IMR-90 (cell line): ENCODE results near the gene MICU1. TPM values are rescaled to one million over a fixed set of nuclear protein-coding genes. Genes with fewer than 3 reads are reported as not detected.
A peak's percentile ranks its signal among the peaks of the same experiment; 100 is the strongest.

Experiments
- ATAC-seq: fragments of 200-7000 bp; cut with Tn5 transposase; 2 replicates; pipeline ENCODE4 v1.9.1; 2020; ENCODE audit warnings: low read depth, mild to moderate bottlenecking, moderate library complexity
- BruUV-seq: library from RNA; stranded (reverse); fragments of 400-500 nt; replicated peaks from 2 replicates; lab custom pipeline; 2021; lab: Mats Ljungman, UMichigan
- CTCF ChIA-PET: fragments of 300-600 bp; formaldehyde crosslinking; extraction: SDS; loops from one replicate; lab custom pipeline; 2021; ENCODE audit warnings: antibody characterized with exemption; lab: Yijun Ruan, JAX
- POLR2A ChIA-PET: fragments of 300-600 bp; sonication (Branson Sonifier 250); formaldehyde crosslinking; loops from one replicate; lab custom pipeline; 2022; ENCODE audit warnings: antibody characterized with exemption; ENCODE audit not compliant: unreplicated experiment; lab: Charles Lee
- DNase-seq: peaks from one replicate; pipeline ENCODE4 v3.0.0; 2013
- H2AFZ ChIP-seq: replicated peaks from 2 replicates; pipeline ENCODE3; 2013; ENCODE audit warnings: low read length, mild to moderate bottlenecking; ENCODE audit not compliant: poor library complexity
- H2AK5ac ChIP-seq: 2 replicates; pipeline ENCODE4 v1.6.1; 2013; ENCODE audit warnings: low read depth, low read length, inconsistent platforms
- H2AK9ac ChIP-seq: replicated peaks from 2 replicates; pipeline ENCODE3; 2013; ENCODE audit warnings: mild to moderate bottlenecking, low read depth, low read length, moderate library complexity; ENCODE audit not compliant: poor library complexity
- H2BK120ac ChIP-seq: 2 replicates; pipeline ENCODE4 v1.6.1; 2013; ENCODE audit warnings: low read depth, low read length, inconsistent platforms
- H2BK15ac ChIP-seq: 3 replicates; pipeline ENCODE4 v1.6.1; 2013; ENCODE audit warnings: low read depth, low read length, inconsistent platforms
- H2BK20ac ChIP-seq: 2 replicates; pipeline ENCODE4 v1.6.1; 2013; ENCODE audit warnings: low read depth, mild to moderate bottlenecking, inconsistent platforms, low read length, moderate library complexity
- H2BK5ac ChIP-seq: 2 replicates; pipeline ENCODE4 v1.6.1; 2013; ENCODE audit warnings: mild to moderate bottlenecking, low read depth, low read length, inconsistent platforms; ENCODE audit not compliant: poor library complexity, severe bottlenecking
- H3K14ac ChIP-seq: replicated peaks from 2 replicates; pipeline ENCODE4 v1.6.1; 2013; ENCODE audit warnings: low read depth, low read length, inconsistent platforms
- H3K18ac ChIP-seq: 2 replicates; pipeline ENCODE4 v1.6.1; 2013; ENCODE audit warnings: low read depth, low read length, control low read depth
- H3K23ac ChIP-seq: 2 replicates; pipeline ENCODE4 v1.6.1; 2013; ENCODE audit warnings: low read depth, low read length, inconsistent platforms
- H3K27ac ChIP-seq: 2 replicates; pipeline ENCODE4 v1.5.1; 2013; ENCODE audit warnings: mild to moderate bottlenecking, control low read depth, low read length; ENCODE audit not compliant: insufficient read depth
- H3K27me3 ChIP-seq: 2 replicates; pipeline ENCODE4 v1.6.1; 2013; ENCODE audit warnings: low read length; ENCODE audit not compliant: control insufficient read depth, insufficient read depth
- H3K36me3 ChIP-seq: 2 replicates; pipeline ENCODE4 v1.6.1; 2013; ENCODE audit warnings: low read length, mixed read lengths; ENCODE audit not compliant: control insufficient read depth, insufficient read depth
- H3K4ac ChIP-seq: 2 replicates; pipeline ENCODE4 v1.6.1; 2013; ENCODE audit warnings: low read depth, low read length, inconsistent platforms
- H3K4me1 ChIP-seq: 2 replicates; pipeline ENCODE4 v1.6.1; 2013; ENCODE audit warnings: low read length, mixed read lengths; ENCODE audit not compliant: control insufficient read depth, insufficient read depth
- H3K4me2 ChIP-seq: 2 replicates; pipeline ENCODE4 v1.6.1; 2013; ENCODE audit warnings: low read depth, mild to moderate bottlenecking, control low read depth, low read length, moderate library complexity
- H3K4me3 ChIP-seq: 2 replicates; pipeline ENCODE4 v1.5.1; 2013; ENCODE audit warnings: low read depth, mild to moderate bottlenecking, control low read depth, low read length, moderate library complexity; ENCODE audit not compliant: insufficient read depth
- H3K56ac ChIP-seq: 2 replicates; pipeline ENCODE4 v1.6.1; 2013; ENCODE audit warnings: low read length, inconsistent platforms; ENCODE audit not compliant: insufficient read depth; ENCODE audit errors: extremely low read depth
- H3K79me1 ChIP-seq, 2 experiments: 2 replicates each; pipeline ENCODE4 v1.6.1; 2013; ENCODE audit warnings: low read length in 2 of 2, inconsistent platforms in 1 of 2, low read depth in 1 of 2
- H3K9ac ChIP-seq: 2 replicates; pipeline ENCODE4 v1.6.1; 2013; ENCODE audit warnings: low read depth, low read length, control low read depth
- H3K9me1 ChIP-seq: 2 replicates; pipeline ENCODE4 v1.6.1; 2013; ENCODE audit warnings: low read length, inconsistent platforms; ENCODE audit not compliant: insufficient read depth
- H3K9me3 ChIP-seq: 2 replicates; pipeline ENCODE4 v1.6.1; 2013; ENCODE audit warnings: low read length; ENCODE audit not compliant: control insufficient read depth, insufficient read depth
- H4K20me1 ChIP-seq: 2 replicates; pipeline ENCODE4 v1.6.1; 2013; ENCODE audit warnings: low read length, inconsistent platforms; ENCODE audit not compliant: insufficient read depth
- H4K5ac ChIP-seq: 2 replicates; pipeline ENCODE4 v1.6.1; 2013; ENCODE audit warnings: mild to moderate bottlenecking, low read depth, low read length, control low read depth
- H4K8ac ChIP-seq, 2 experiments: 2 replicates each; pipeline ENCODE4 v1.6.1; 2013; ENCODE audit warnings: low read depth in 2 of 2, low read length in 2 of 2, control low read depth in 1 of 2, inconsistent platforms in 1 of 2
- H4K91ac ChIP-seq: 2 replicates; pipeline ENCODE4 v1.6.1; 2013; ENCODE audit warnings: low read depth, low read length, inconsistent platforms; ENCODE audit not compliant: insufficient read depth
- BHLHE40 ChIP-seq: fragments of 150-350 bp; IDR thresholded peaks from 2 replicates; pipeline ENCODE4 v1.6.1; 2016; ENCODE audit warnings: mild to moderate bottlenecking, low read depth, low read length
- CEBPB ChIP-seq: IDR thresholded peaks from 2 replicates; pipeline ENCODE4 v1.6.1; 2012; ENCODE audit warnings: low read depth, low read length, improper control_type of control experiment
- CHD1 ChIP-seq: IDR thresholded peaks from 2 replicates; pipeline ENCODE4 v1.6.1; 2012; ENCODE audit warnings: low read depth, low read length, improper control_type of control experiment
- CTCF ChIP-seq: conservative IDR thresholded peaks from 2 replicates; pipeline ENCODE4 v1.5.1; 2012; ENCODE audit warnings: mild to moderate bottlenecking, low read depth, low read length, improper control_type of control experiment
- ELK1 ChIP-seq: fragments of 150-350 bp; IDR thresholded peaks from 2 replicates; pipeline ENCODE4 v1.6.1; 2016; ENCODE audit warnings: low read depth, mild to moderate bottlenecking, low read length, moderate library complexity, borderline replicate concordance
- FOS ChIP-seq: fragments of 150-350 bp; IDR thresholded peaks from 2 replicates; pipeline ENCODE4 v1.6.1; 2016; ENCODE audit warnings: low read depth, low read length
- MAFK ChIP-seq: IDR thresholded peaks from 2 replicates; pipeline ENCODE4 v1.6.1; 2012; ENCODE audit warnings: low read depth, low read length, improper control_type of control experiment
- MAZ ChIP-seq: IDR thresholded peaks from 2 replicates; pipeline ENCODE4 v1.6.1; 2012; ENCODE audit warnings: low read depth, mild to moderate bottlenecking, low read length, improper control_type of control experiment, moderate library complexity, borderline replicate concordance
- MXI1 ChIP-seq: IDR thresholded peaks from 2 replicates; pipeline ENCODE4 v1.6.1; 2012; ENCODE audit warnings: low read depth, mild to moderate bottlenecking, low read length, moderate library complexity, borderline replicate concordance
- NFE2L2 ChIP-seq: fragments of 150-350 bp; IDR thresholded peaks from 2 replicates; pipeline ENCODE4 v1.6.1; 2016; ENCODE audit warnings: low read depth, mild to moderate bottlenecking, low read length
- POLR2A ChIP-seq: IDR thresholded peaks from 2 replicates; pipeline ENCODE4 v1.6.1; 2012; ENCODE audit warnings: mild to moderate bottlenecking, low read depth, low read length
- RAD21 ChIP-seq: IDR thresholded peaks from 2 replicates; pipeline ENCODE4 v1.6.1; 2012; ENCODE audit warnings: low read length, improper control_type of control experiment
- RCOR1 ChIP-seq: IDR thresholded peaks from 2 replicates; pipeline ENCODE4 v1.6.1; 2012; ENCODE audit warnings: mild to moderate bottlenecking, low read length, improper control_type of control experiment; ENCODE audit not compliant: insufficient replicate concordance
- RFX5 ChIP-seq: IDR thresholded peaks from 2 replicates; pipeline ENCODE4 v1.8.0; 2012; ENCODE audit warnings: low read depth, mild to moderate bottlenecking, low read length, moderate library complexity
- SMC3 ChIP-seq: fragments of 150-350 bp; IDR thresholded peaks from 2 replicates; pipeline ENCODE4 v1.6.1; 2016; ENCODE audit warnings: low read depth, mild to moderate bottlenecking, antibody characterized with exemption, low read length, moderate library complexity
- USF2 ChIP-seq: fragments of 150-350 bp; IDR thresholded peaks from 2 replicates; pipeline ENCODE4 v1.6.1; 2017; ENCODE audit warnings: mild to moderate bottlenecking, antibody characterized with exemption, low read length, low read depth
- WGBS, 2 experiments: methylation state at CpG; one replicate each; pipeline versions ENCODE4 v1.1.5 to v1.1.7; 2013; ENCODE audit warnings: missing lambda C conversion rate in 2 of 2; ENCODE audit not compliant: insufficient read length in 1 of 2; ENCODE audit errors: extremely low coverage in 2 of 2; 5-methylcytosine and 5-hydroxymethylcytosine counted together
- dilution Hi-C: fragments of 300-500 bp; cut with HindIII; formaldehyde crosslinking; loops from one replicate; pipeline ENCODE4 v1.14.3; 2018; ENCODE audit warnings: low sequenced_read_pairs; ENCODE audit not compliant: unreplicated experiment
- in situ Hi-C: fragments of 300-500 bp; cut with MboI; formaldehyde crosslinking; loops from 3 replicates; pipeline ENCODE4 v1.14.3; 2019; ENCODE audit warnings: low sequenced_read_pairs, inconsistent platforms, mixed read lengths
- intact Hi-C: fragments of 100-400 bp; cut with micrococcal nuclease; formaldehyde crosslinking; loops from 2 replicates; pipeline ENCODE4 v1.10.0; 2022
- polyA plus RNA-seq, 3 experiments: library from polyadenylated mRNA; depleted of rRNA; stranded (reverse); fragments of >200 nt; gene quantifications; 2 replicates each; pipeline ENCODE4 v1.2.3, GENCODE V29; 2012; ENCODE audit warnings: low replicate concordance in 1 of 3
- total RNA-seq: library from RNA; depleted of rRNA; stranded (reverse); fragments of >200 nt; gene quantifications from 2 replicates; pipeline ENCODE4 v1.2.3, GENCODE V29; 2012

Gene MICU1
- total and polyA plus RNA-seq, 2 of the 4 experiments (the other 2 are of a cell fraction): 43.6 to 44.7 TPM

- Histone ChIP-seq H3K9ac (no peak overlapping the region), H2BK120ac (peak overlapping the region; percentile 84), H4K20me1 (no peaks in the 10 kb centered on the region), H2AK5ac (peak overlapping the region; percentile 89), H2AFZ (no peak overlapping the region), H3K79me1 (peaks cover 0 to 5% of the 10 kb centered on the region in 2 experiments; a peak in 3 of 4 replicates), H3K23ac (peak overlapping the region; percentile 68), H3K4ac (peak overlapping the region; percentile 78), H3K9me3 (peaks cover 2% of the 10 kb centered on the region; the same call in 1 of the 2 replicates), H3K56ac (peak overlapping the region; percentile 37; the same call in 1 of the 2 replicates), H3K27me3 (no peaks in the 10 kb centered on the region), H2BK5ac (peak overlapping the region; percentile 59), H3K14ac (peak overlapping the region; percentile 76), H3K4me2 (peak overlapping the region; percentile 60), H4K5ac (peak overlapping the region; percentile 50; the same call in 1 of the 2 replicates), H3K36me3 (no peaks in the 10 kb centered on the region; the same call in 1 of the 2 replicates), H4K8ac (peak overlapping the region; percentile 33 to 44), H4K91ac (peak overlapping the region; percentile 85), H3K4me3 (no peak overlapping the region), H3K18ac (peak overlapping the region; percentile 85), H3K9me1 (peaks cover 4% of the 10 kb centered on the region; the same call in 1 of the 2 replicates), H3K4me1 (peaks cover 3% of the 10 kb centered on the region), H3K27ac (peak overlapping the region; percentile 72; the same call in 1 of the 2 replicates), H2BK20ac (peak overlapping the region; percentile 58), H2BK15ac (peak overlapping the region; percentile 60), H2AK9ac (no peak overlapping the region)
- in situ Hi-C loops: no loop called here
- peak; percentile 44 for DNase-seq
- WGBS, 2 experiments: no CpG with 5 or more reads among the region's 3 CpGs
- ChIA-PET POLR2A (no interaction called here), CTCF (no interaction called here)
- intact Hi-C loops: loop anchor here (2.0 kb wide), 1 partner anchor 14 kb away; no protein-coding TSS in a partner anchor
- ATAC-seq: no peak; the same call in 1 of the 2 replicates
- TF ChIP-seq POLR2A: no peak
- TF ChIP-seq RCOR1: no peak
- TF ChIP-seq RAD21: no peak
- TF ChIP-seq CTCF: no peak
- no peak for TF ChIP-seq MAFK
- TF ChIP-seq CEBPB: no peak
- TF ChIP-seq MAZ: no peak
- TF ChIP-seq ELK1: no peak
- TF ChIP-seq NFE2L2: no peak
- no peak for TF ChIP-seq USF2
- TF ChIP-seq MXI1: no peak
- TF ChIP-seq CHD1: no peak
- no peak for TF ChIP-seq BHLHE40
- no peak for TF ChIP-seq SMC3
- TF ChIP-seq RFX5: no peak
- TF ChIP-seq FOS: no peak
- dilution Hi-C loops: no loop called here
- no TSS peak for BruUV-seq
These were observed 123.3 kb downstream of the MICU1 start for GRCh38 chr10:72502581-72502980.
